HepG2 (cell line): Measurements from ENCODE around the gene PCAT6. TPM values are rescaled to one million over a fixed set of nuclear protein-coding genes. Genes with fewer than 3 reads are reported as not detected.

ENCODE experiments used
- ATAC-seq: fragments of 200-7000 bp; cut with Tn5 transposase; 3 replicates; pipeline ENCODE4 v1.9.1; 2020; ENCODE audit warnings: mild to moderate bottlenecking, moderate library complexity
- BruUV-seq: library from RNA; stranded (reverse); fragments of 400-500 nt; replicated peaks from 2 replicates; lab custom pipeline; 2021; lab: Mats Ljungman, UMichigan
- CTCF ChIA-PET: fragments of 300-600 bp; formaldehyde crosslinking; extraction: SDS; loops from one replicate; lab custom pipeline; 2021; ENCODE audit warnings: low total read pairs, inconsistent platforms, low intra/inter-chr PET ratio; lab: Yijun Ruan, JAX
- POLR2A ChIA-PET: fragments of 350-600 bp; sonication (Branson Sonifier 250); formaldehyde crosslinking; loops from one replicate; lab custom pipeline; 2020; ENCODE audit warnings: antibody characterized with exemption, inconsistent platforms; lab: Yijun Ruan, JAX
- DNase-seq: peaks from one replicate; pipeline ENCODE4 v3.0.0-alpha.2; 2015; ENCODE audit warnings: low spot score
- FAIRE-seq: peaks from 3 replicates; lab custom pipeline; 2011; peaks lifted over from hg19 to GRCh38; lab: Jason Lieb, UNC
- H2AFZ ChIP-seq: one replicate; pipeline ENCODE4 v1.6.1; 2011; ENCODE audit warnings: low read length, inconsistent platforms
- H3K27ac ChIP-seq: fragments of 300-600 bp; 3 replicates; pipeline ENCODE4 v1.8.0; 2011; ENCODE audit warnings: mixed run types, mild to moderate bottlenecking, mixed read lengths, low read length, inconsistent platforms; ENCODE audit not compliant: insufficient read depth; ENCODE audit errors: extremely low read length
- H3K27me3 ChIP-seq, 2 experiments: fragments of 200-600 bp in 1 of 2; 2 replicates in 1 of 2; 3 replicates in 1 of 2; pipeline versions ENCODE4 v1.6.0 to v1.8.0; 2011; ENCODE audit warnings: low read length in 2 of 2, mild to moderate bottlenecking in 2 of 2, moderate library complexity in 2 of 2, inconsistent platforms in 1 of 2; ENCODE audit not compliant: insufficient read depth in 2 of 2, control insufficient read depth in 1 of 2
- H3K36me3 ChIP-seq, 2 experiments: fragments of 200-600 bp in 1 of 2; replicated peaks in 1 of 2; 2 replicates in 1 of 2; 3 replicates in 1 of 2; pipeline versions ENCODE4 v1.5.1 to v1.8.0; 2011; ENCODE audit warnings: low read length in 2 of 2, inconsistent platforms in 1 of 2; ENCODE audit not compliant: insufficient read depth in 2 of 2, control insufficient read depth in 1 of 2
- H3K4me1 ChIP-seq: 2 replicates; pipeline ENCODE4 v1.5.1; 2012; ENCODE audit warnings: low read length, inconsistent platforms; ENCODE audit not compliant: insufficient read depth
- H3K4me2 ChIP-seq: 2 replicates; pipeline ENCODE4 v1.6.0; 2011; ENCODE audit warnings: low read depth, low read length, inconsistent platforms
- H3K4me3 ChIP-seq, 3 experiments: fragments of 200-600 bp in 1 of 3; sonication (generic), shearing (Covaris generic) in 1 of 3; replicated peaks in 1 of 3; 2 replicates each; pipeline ENCODE4 v1.5.1; 2011 to 2016; ENCODE audit warnings: low read length in 3 of 3, inconsistent platforms in 2 of 3, low read depth in 2 of 3, mild to moderate bottlenecking in 2 of 3, control low read depth in 1 of 3, mixed read lengths in 1 of 3; ENCODE audit not compliant: insufficient read depth in 1 of 3
- H3K79me2 ChIP-seq: one replicate; pipeline ENCODE4 v1.6.1; 2011; ENCODE audit warnings: low read length, inconsistent platforms; ENCODE audit not compliant: insufficient read depth
- H3K9ac ChIP-seq: 2 replicates; pipeline ENCODE4 v1.6.0; 2011; ENCODE audit warnings: mild to moderate bottlenecking, low read depth, low read length, inconsistent platforms; ENCODE audit not compliant: insufficient read depth
- H3K9me3 ChIP-seq: 2 replicates; pipeline ENCODE4 v1.5.1; 2012; ENCODE audit warnings: mild to moderate bottlenecking, low read length
- H4K20me1 ChIP-seq: 2 replicates; pipeline ENCODE4 v1.6.0; 2011; ENCODE audit warnings: inconsistent platforms, mild to moderate bottlenecking, low read length, moderate library complexity; ENCODE audit not compliant: insufficient read depth
- DDIT3 ChIP-seq: sonication (generic); formaldehyde crosslinking; IDR thresholded peaks from 2 replicates; pipeline ENCODE4 v1.4.0; 2020; ENCODE audit warnings: mild to moderate bottlenecking, missing genetic modification reagents
- FOXP1 ChIP-seq, 2 experiments: fragments of 450-650 bp in 1 of 2; IDR thresholded peaks; 2 replicates each; pipeline ENCODE4 v1.6.1; 2017 to 2018; ENCODE audit warnings: antibody characterized with exemption in 1 of 2
- NFKB2 ChIP-seq: sonication (generic); formaldehyde crosslinking; IDR thresholded peaks from 2 replicates; pipeline ENCODE4 v1.4.0; 2020; ENCODE audit warnings: missing genetic modification reagents, borderline replicate concordance
- RBFOX2 ChIP-seq: fragments of 200-400 bp; formaldehyde crosslinking; IDR thresholded peaks from 2 replicates; pipeline ENCODE4 v1.6.1; 2017; ENCODE audit warnings: low read depth, mild to moderate bottlenecking, low read length
- SMARCE1 ChIP-seq: fragments of 450-650 bp; IDR thresholded peaks from 2 replicates; pipeline ENCODE4 v1.6.1; 2017; ENCODE audit warnings: borderline replicate concordance
- ZFP82 ChIP-seq: sonication (generic); formaldehyde crosslinking; IDR thresholded peaks from 2 replicates; pipeline ENCODE4 v1.5.1; 2020; ENCODE audit warnings: mild to moderate bottlenecking, missing genetic modification reagents, borderline replicate concordance
- ZNF44 ChIP-seq: sonication (generic); formaldehyde crosslinking; IDR thresholded peaks from 2 replicates; pipeline ENCODE4 v1.5.1; 2020; ENCODE audit warnings: mild to moderate bottlenecking, missing genetic modification reagents
- ZUFSP ChIP-seq: sonication (generic); formaldehyde crosslinking; IDR thresholded peaks from 2 replicates; pipeline ENCODE4 v1.9.0; 2021; ENCODE audit warnings: missing genetic modification reagents, mild to moderate bottlenecking, borderline replicate concordance
- WGBS: methylation state at CpG from one replicate; pipeline ENCODE4 v1.1.6; 2017; ENCODE audit warnings: low lambda C conversion rate; 5-methylcytosine and 5-hydroxymethylcytosine counted together
- in situ Hi-C: cut with HindIII; loops from 2 replicates; pipeline ENCODE4 v1.10.0; 2017; ENCODE audit warnings: low pct_unique_long_range_greater_than_20kb; ENCODE audit not compliant: extremely low pct_ligation_motif_present
- intact Hi-C: fragments of 100-400 bp; cut with micrococcal nuclease; formaldehyde crosslinking; loops from one replicate; pipeline ENCODE4 v1.10.0; 2022; ENCODE audit not compliant: unreplicated experiment
- polyA plus RNA-seq, 8 experiments: library from polyadenylated mRNA; depleted of rRNA in 3 of 8; stranded (reverse) in 7 of 8; unstranded in 1 of 8; fragments of >200 nt; fragmentation: Illumina TruSeq in 4 of 8; extraction: Trizol in 4 of 8; gene quantifications; 2 replicates each; pipeline versions ENCODE4 v1.2.1 to v1.2.3, GENCODE V29; 2011 to 2016; ENCODE audit warnings: low read depth in 4 of 8, missing spikeins in 1 of 8, mixed read lengths in 1 of 8; ENCODE audit not compliant: insufficient read depth in 1 of 8
- total RNA-seq, 5 experiments: library from RNA; depleted of rRNA; stranded (reverse); fragments of >200 nt; fragmentation: Illumina TruSeq; extraction: Trizol; gene quantifications; 2 replicates each; pipeline ENCODE4 v1.2.3, GENCODE V29; 2016; ENCODE audit warnings: low read depth in 1 of 5

PCAT6 gene
- total and polyA plus RNA-seq, 2 of the 13 experiments (the other 11 are each of a cell fraction or from before 2014, with no cell fraction given): 0.60 to 4.4 TPM

GRCh38 chr1:202802034-202802433 lies 8.7 kb upstream of the PCAT6 start:
- intact Hi-C loops: no loop called here
- ATAC-seq: no peak
- Histone ChIP-seq H3K4me3 (no peak overlapping the region), H3K9me3 (no peaks in the 10 kb centered on the region), H3K36me3 (peaks cover 3 to 7% of the 10 kb centered on the region in 2 experiments; a peak in 2 of 5 replicates), H4K20me1 (peaks cover 76% of the 10 kb centered on the region), H2AFZ (no peak overlapping the region), H3K4me2 (no peak overlapping the region), H3K9ac (no peak overlapping the region), H3K4me1 (peaks cover 38% of the 10 kb centered on the region), H3K27me3 (no peaks in the 10 kb centered on the region; a peak in 1 of 5 replicates), H3K27ac (no peak overlapping the region), H3K79me2 (peaks cover 93% of the 10 kb centered on the region)
- no peak for FAIRE-seq
- ChIA-PET POLR2A (no interaction called here), CTCF (no interaction called here)
- DNase-seq: no peak
- in situ Hi-C loops: no loop called here
- no TSS peak for BruUV-seq
- TF ChIP-seq DDIT3 (CRISPR knock-in tag) (no peak), RBFOX2 (no peak), ZUFSP (no peak), ZNF44 (CRISPR knock-in tag) (no peak), ZFP82 (CRISPR knock-in tag) (no peak), FOXP1 (IDR thresholded peaks at IDR 0.05) (0 out of 2 replicates have a peak, but pooled peaks have one; percentile 36), FOXP1 (CRISPR knock-in tag; IDR thresholded peaks at IDR 0.05) (no peak), SMARCE1 (no peak), NFKB2 (CRISPR knock-in tag) (no peak)
- 68% methylated on average over 2 of the region's 2 CpGs for WGBS
